Activated CD8-positive, alpha-beta T cell treated with anti-CD3 and anti-CD28 coated beads for 36 hours (primary cell): Measurements from ENCODE around the gene HMGB4. TPM values are rescaled to one million over a fixed set of nuclear protein-coding genes. Genes with fewer than 3 reads are reported as not detected.

ENCODE experiments used
- ATAC-seq: fragments of 200-7000 bp; cut with Tn5 transposase; one replicate; pipeline ENCODE4 v1.10.0; 2021; ENCODE audit warnings: mild to moderate bottlenecking, moderate library complexity
- CTCF ChIA-PET: fragments of 350-600 bp; sonication (Branson Sonifier 250); formaldehyde crosslinking; loops from one replicate; lab custom pipeline; 2021; ENCODE audit warnings: antibody characterized with exemption; lab: Charles Lee
- POLR2A ChIA-PET: fragments of 350-600 bp; sonication (Branson Sonifier 250); formaldehyde crosslinking; loops from one replicate; lab custom pipeline; 2021; ENCODE audit warnings: antibody characterized with exemption; lab: Charles Lee
- DNase-seq: peaks from one replicate; pipeline ENCODE4 v3.0.0-alpha.2; 2020
- H3K27ac Mint-ChIP-seq: one replicate; pipeline ENCODE4 v1.8.0; 2021; ENCODE audit warnings: mild to moderate bottlenecking, mixed read lengths
- H3K27me3 Mint-ChIP-seq: one replicate; pipeline ENCODE4 v1.8.0; 2021; ENCODE audit warnings: mixed read lengths
- H3K36me3 Mint-ChIP-seq: one replicate; pipeline ENCODE4 v1.8.0; 2021; ENCODE audit warnings: low read depth, mixed read lengths
- H3K4me1 Mint-ChIP-seq: one replicate; pipeline ENCODE4 v1.8.0; 2021; ENCODE audit warnings: low read depth, mixed read lengths
- H3K4me3 Mint-ChIP-seq: one replicate; pipeline ENCODE4 v1.8.0; 2021; ENCODE audit warnings: mild to moderate bottlenecking, moderate library complexity, mixed read lengths
- H3K9me3 Mint-ChIP-seq: one replicate; pipeline ENCODE4 v1.8.0; 2021; ENCODE audit warnings: mixed read lengths
- intact Hi-C: fragments of 100-400 bp; cut with micrococcal nuclease; formaldehyde crosslinking; loops from one replicate; pipeline ENCODE4 v1.10.0; 2022
- total RNA-seq, 2 experiments: library from RNA; stranded (reverse); gene quantifications; one replicate each; pipeline ENCODE4 v1.2.3, GENCODE V29; 2021
- TF ChIP-seq, protein P1 (sequence below): fragments of 200-600 bp; IDR thresholded peaks from one replicate; pipeline ENCODE4 v1.8.0; 2022; ENCODE audit warnings: antibody characterized with exemption, mild to moderate bottlenecking

HMGB4 gene
- total RNA-seq, 2 experiments from 2014 or later, result not detected

DNA sequence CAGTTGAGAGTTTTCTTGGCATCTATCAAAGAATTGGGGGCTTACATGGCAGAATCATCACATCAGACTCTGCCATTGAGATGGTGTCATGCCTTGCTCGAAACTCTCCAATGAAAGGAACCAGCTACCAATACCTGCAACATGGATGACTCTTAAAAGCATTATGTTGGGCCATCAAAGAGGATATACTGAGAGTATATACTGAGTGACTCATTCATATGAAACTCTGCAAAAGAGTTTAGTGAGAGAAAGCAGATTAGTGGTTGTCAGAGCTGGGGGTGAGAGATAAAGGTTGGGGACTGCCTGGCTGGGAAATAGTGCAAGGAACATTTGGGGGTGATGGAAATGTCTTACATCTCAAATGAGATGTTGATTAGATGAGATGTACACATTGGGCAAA lies 14.7 kb upstream of the HMGB4 start:
- CTCF ChIA-PET, result no interaction called here
- Mint-ChIP-seq H3K4me1 (peaks cover 1% of the 10 kb centered on the region), H3K4me3 (no peak overlapping the region), H3K27ac (no peak overlapping the region), H3K9me3 (no peaks in the 10 kb centered on the region), H3K27me3 (peaks cover 14% of the 10 kb centered on the region), H3K36me3 (no peaks in the 10 kb centered on the region)
- TF ChIP-seq, protein P1, sequence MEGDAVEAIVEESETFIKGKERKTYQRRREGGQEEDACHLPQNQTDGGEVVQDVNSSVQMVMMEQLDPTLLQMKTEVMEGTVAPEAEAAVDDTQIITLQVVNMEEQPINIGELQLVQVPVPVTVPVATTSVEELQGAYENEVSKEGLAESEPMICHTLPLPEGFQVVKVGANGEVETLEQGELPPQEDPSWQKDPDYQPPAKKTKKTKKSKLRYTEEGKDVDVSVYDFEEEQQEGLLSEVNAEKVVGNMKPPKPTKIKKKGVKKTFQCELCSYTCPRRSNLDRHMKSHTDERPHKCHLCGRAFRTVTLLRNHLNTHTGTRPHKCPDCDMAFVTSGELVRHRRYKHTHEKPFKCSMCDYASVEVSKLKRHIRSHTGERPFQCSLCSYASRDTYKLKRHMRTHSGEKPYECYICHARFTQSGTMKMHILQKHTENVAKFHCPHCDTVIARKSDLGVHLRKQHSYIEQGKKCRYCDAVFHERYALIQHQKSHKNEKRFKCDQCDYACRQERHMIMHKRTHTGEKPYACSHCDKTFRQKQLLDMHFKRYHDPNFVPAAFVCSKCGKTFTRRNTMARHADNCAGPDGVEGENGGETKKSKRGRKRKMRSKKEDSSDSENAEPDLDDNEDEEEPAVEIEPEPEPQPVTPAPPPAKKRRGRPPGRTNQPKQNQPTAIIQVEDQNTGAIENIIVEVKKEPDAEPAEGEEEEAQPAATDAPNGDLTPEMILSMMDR, result no peak
- POLR2A ChIA-PET, result no interaction called here
- peak; percentile 68 for ATAC-seq
- no peak for DNase-seq
- intact Hi-C loops, result no loop called here

DNA sequence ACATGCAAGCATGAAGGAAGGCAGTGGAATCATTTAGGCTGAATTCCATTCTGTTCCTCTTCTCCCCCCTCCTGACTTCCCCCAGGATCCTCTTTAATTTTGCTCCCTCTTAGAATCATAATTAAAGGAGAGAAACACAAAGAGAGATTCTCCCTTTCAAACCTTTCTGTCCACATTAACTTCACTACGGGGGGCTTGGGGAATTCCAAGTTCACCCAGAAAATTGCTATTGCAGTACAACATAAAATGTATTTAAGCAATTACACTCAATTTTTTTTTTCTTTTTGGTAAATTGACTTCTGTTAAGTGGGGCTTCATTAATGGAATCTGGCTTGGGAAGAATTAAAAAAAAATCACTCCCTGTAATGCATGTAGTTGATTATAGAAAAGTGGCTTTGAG lies 13.4 kb upstream of the HMGB4 start:
- ATAC-seq (no peak), DNase-seq (no peak)
- Mint-ChIP-seq H3K9me3 (no peaks in the 10 kb centered on the region), H3K27me3 (peaks cover 14% of the 10 kb centered on the region), H3K4me3 (no peak overlapping the region), H3K36me3 (no peaks in the 10 kb centered on the region), H3K4me1 (peaks cover 1% of the 10 kb centered on the region), H3K27ac (no peak overlapping the region)
- TF ChIP-seq, protein P1, result no peak
- intact Hi-C loops, result no loop called here
- ChIA-PET CTCF (no interaction called here), POLR2A (no interaction called here)

DNA sequence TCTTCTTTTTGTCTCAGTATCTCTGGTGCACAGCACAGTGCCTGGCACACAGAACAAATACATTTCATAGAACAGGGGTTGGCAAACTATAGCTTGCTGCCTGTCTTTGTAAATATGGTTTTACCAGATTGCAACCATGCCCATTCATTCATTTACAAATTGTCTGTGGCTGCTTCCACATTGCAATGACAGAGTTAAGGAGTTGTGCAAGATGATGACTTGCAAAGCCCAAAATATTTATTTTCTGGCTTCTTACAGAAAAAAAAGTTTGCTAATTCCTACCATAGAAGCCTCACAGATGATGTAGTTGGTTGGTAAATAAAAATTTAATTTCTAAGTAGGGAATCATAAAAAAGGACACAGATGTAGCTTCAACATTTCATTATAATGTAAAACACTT lies 11.2 kb upstream of the HMGB4 start:
- CTCF ChIA-PET, result no interaction called here
- H3K27me3 Mint-ChIP-seq, result peaks cover 18% of the 10 kb centered on the region
- no peaks in the 10 kb centered on the region for H3K36me3 Mint-ChIP-seq
- POLR2A ChIA-PET, result no interaction called here
- ATAC-seq (no peak), DNase-seq (no peak)
- H3K9me3 Mint-ChIP-seq, result no peaks in the 10 kb centered on the region
- no peak overlapping the region for H3K4me3 Mint-ChIP-seq
- intact Hi-C loops, result no loop called here
- no peak overlapping the region for H3K27ac Mint-ChIP-seq
- H3K4me1 Mint-ChIP-seq, result peaks cover 1% of the 10 kb centered on the region
- TF ChIP-seq, protein P1, result no peak

DNA sequence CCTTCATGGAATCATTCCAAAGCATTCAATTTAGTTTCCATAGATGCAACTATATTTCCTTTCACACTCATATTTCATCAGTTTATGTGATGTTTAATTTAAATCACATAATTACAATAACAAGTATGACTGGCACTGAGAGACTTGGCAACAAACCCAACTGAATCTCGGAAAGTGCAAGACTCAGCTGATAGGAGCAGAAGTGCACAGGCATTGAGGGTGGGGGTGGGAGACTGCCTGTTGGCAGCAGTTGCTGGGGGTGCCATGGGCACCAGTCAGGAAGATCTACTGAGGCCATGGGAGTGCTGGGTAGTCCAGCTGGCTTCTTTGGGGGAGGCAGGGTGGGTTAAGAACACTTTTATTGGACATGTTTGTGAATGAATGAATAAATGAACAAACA lies 10.4 kb upstream of the HMGB4 start:
- Mint-ChIP-seq H3K27ac (no peak overlapping the region), H3K27me3 (peaks cover 22% of the 10 kb centered on the region), H3K4me1 (peaks cover 1% of the 10 kb centered on the region), H3K4me3 (no peak overlapping the region), H3K9me3 (no peaks in the 10 kb centered on the region), H3K36me3 (no peaks in the 10 kb centered on the region)
- ATAC-seq (no peak), DNase-seq (no peak)
- intact Hi-C loops, result no loop called here
- POLR2A ChIA-PET, result no interaction called here
- TF ChIP-seq, protein P1, result no peak
- CTCF ChIA-PET, result interaction anchor here (1.3 kb wide), 1 partner anchor 11 kb away, joined by 4 read pairs; no protein-coding TSS in a partner anchor

DNA sequence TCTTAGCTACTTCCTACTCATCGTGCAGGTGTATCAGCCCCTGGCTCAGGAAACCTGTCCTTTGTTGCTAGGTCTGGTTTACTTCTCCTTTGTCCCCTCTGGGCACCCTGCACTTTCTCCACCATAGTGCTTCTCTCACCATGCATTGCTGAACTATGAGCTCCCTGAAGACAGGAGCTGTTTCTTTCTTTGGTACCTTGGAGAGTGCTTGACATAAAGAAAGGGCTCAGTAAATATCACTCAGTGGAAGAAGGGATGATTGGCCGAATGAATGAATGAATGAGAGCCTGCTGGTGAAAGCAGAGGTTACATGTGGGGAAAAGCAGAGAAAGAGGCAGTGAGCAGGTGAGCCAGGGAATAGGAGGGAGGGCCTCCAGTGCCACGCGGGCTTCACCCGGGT lies 9.8 kb upstream of the HMGB4 start:
- TF ChIP-seq, protein P1, result no peak
- POLR2A ChIA-PET, result no interaction called here
- CTCF ChIA-PET, result interaction anchor here (1.3 kb wide), 1 partner anchor 12 kb away, joined by 4 read pairs; no protein-coding TSS in a partner anchor

More for the DNA sequence above, 9.8 kb upstream of the HMGB4 start:
- Mint-ChIP-seq H3K36me3 (no peaks in the 10 kb centered on the region), H3K27me3 (peaks cover 22% of the 10 kb centered on the region), H3K27ac (no peak overlapping the region), H3K4me1 (peaks cover 1% of the 10 kb centered on the region), H3K9me3 (no peaks in the 10 kb centered on the region), H3K4me3 (no peak overlapping the region)
- intact Hi-C loops, result no loop called here
- ATAC-seq (no peak), DNase-seq (no peak)
